Activated CD4-positive, alpha-beta memory T cell treated with anti-CD3 and anti-CD28 coated beads for 36 hours (primary cell): ENCODE measurements around the gene NTMT1. TPM values are rescaled to one million over a fixed set of nuclear protein-coding genes. Genes with fewer than 3 reads are reported as not detected.

Source experiments
- CTCF ChIA-PET: fragments of 350-600 bp; sonication (Branson Sonifier 250); formaldehyde crosslinking; loops from one replicate; lab custom pipeline; 2021; ENCODE audit warnings: antibody characterized with exemption, inconsistent platforms; lab: Charles Lee
- POLR2A ChIA-PET: fragments of 350-600 bp; sonication (Branson Sonifier 250); formaldehyde crosslinking; loops from one replicate; lab custom pipeline; 2021; ENCODE audit warnings: antibody characterized with exemption; lab: Charles Lee
- DNase-seq: peaks from one replicate; pipeline ENCODE4 v3.0.0-alpha.2; 2020
- H3K27ac Mint-ChIP-seq: one replicate; pipeline ENCODE4 v1.8.0; 2021; ENCODE audit warnings: mixed read lengths
- H3K27me3 Mint-ChIP-seq: one replicate; pipeline ENCODE4 v1.8.0; 2021; ENCODE audit warnings: mixed read lengths
- H3K36me3 Mint-ChIP-seq: one replicate; pipeline ENCODE4 v1.8.0; 2021; ENCODE audit warnings: mixed read lengths
- H3K4me1 Mint-ChIP-seq: one replicate; pipeline ENCODE4 v1.8.0; 2021; ENCODE audit warnings: low read depth, mixed read lengths
- H3K4me3 Mint-ChIP-seq: one replicate; pipeline ENCODE4 v1.8.0; 2021; ENCODE audit warnings: mild to moderate bottlenecking, mixed read lengths
- H3K9me3 Mint-ChIP-seq: one replicate; pipeline ENCODE4 v1.8.0; 2021; ENCODE audit warnings: mixed read lengths
- intact Hi-C: fragments of 100-400 bp; cut with micrococcal nuclease; formaldehyde crosslinking; loops from one replicate; pipeline ENCODE4 v1.15.1; 2023
- total RNA-seq, 2 experiments: library from RNA; stranded (reverse); gene quantifications; one replicate each; pipeline ENCODE4 v1.2.3, GENCODE V29; 2021

Gene NTMT1
- total RNA-seq, 2 experiments from 2014 or later, result 59.9 to 64.6 TPM

- no peak for DNase-seq
- Mint-ChIP-seq H3K27ac (no peak overlapping the region), H3K36me3 (no peaks in the 10 kb centered on the region), H3K4me1 (peaks cover 17% of the 10 kb centered on the region), H3K4me3 (peak overlapping the region; percentile 23), H3K27me3 (peaks cover 2% of the 10 kb centered on the region), H3K9me3 (no peaks in the 10 kb centered on the region)
- ChIA-PET CTCF (interaction anchor here (1.6 to 3.3 kb wide), 3 partner anchors 8 to 459 kb away, joined by 3 to 8 read pairs (median 7); no protein-coding TSS in a partner anchor), POLR2A (interaction anchor here (3.3 kb wide), 1 partner anchor 14 kb away, joined by 12 read pairs; no protein-coding TSS in a partner anchor)
- intact Hi-C loops, result no loop called here
These were observed 27.8 kb upstream of the NTMT1 start for GRCh38 chr9:129598089-129598596.

- no peak overlapping the region for H3K4me3 Mint-ChIP-seq
- H3K36me3 Mint-ChIP-seq, result no peaks in the 10 kb centered on the region
- intact Hi-C loops, result loop anchor here (10.0 kb wide), 1 partner anchor 216 kb away; no protein-coding TSS in a partner anchor
- H3K9me3 Mint-ChIP-seq, result no peaks in the 10 kb centered on the region
- ChIA-PET POLR2A (no interaction called here), CTCF (no interaction called here)
- peaks cover 24% of the 10 kb centered on the region for H3K4me1 Mint-ChIP-seq
- DNase-seq, result no peak
- peaks cover 2% of the 10 kb centered on the region for H3K27me3 Mint-ChIP-seq
- no peak overlapping the region for H3K27ac Mint-ChIP-seq
These were observed 24.8 kb upstream of the NTMT1 start for GRCh38 chr9:129601082-129601674.

- peak; percentile 49 for DNase-seq
- Mint-ChIP-seq H3K27ac (no peak overlapping the region), H3K27me3 (peaks cover 2% of the 10 kb centered on the region), H3K4me1 (peaks cover 29% of the 10 kb centered on the region), H3K9me3 (no peaks in the 10 kb centered on the region), H3K4me3 (no peak overlapping the region), H3K36me3 (no peaks in the 10 kb centered on the region)
- intact Hi-C loops, result loop anchor here (10.0 kb wide), 1 partner anchor 218 kb away; no protein-coding TSS in a partner anchor
- CTCF ChIA-PET, result interaction anchor here (1.7 kb wide), 1 partner anchor 471 kb away, joined by 3 read pairs; no protein-coding TSS in a partner anchor
- POLR2A ChIA-PET, result interaction anchor here (0.6 kb wide), 1 partner anchor 23 kb away, joined by 3 read pairs; no protein-coding TSS in a partner anchor
These were observed 23.2 kb upstream of the NTMT1 start for GRCh38 chr9:129602598-129603415.

GRCh38 chr9:129604056-129604765, 21.8 kb upstream of the NTMT1 start:
- Mint-ChIP-seq H3K27me3 (no peaks in the 10 kb centered on the region), H3K9me3 (no peaks in the 10 kb centered on the region), H3K4me1 (peaks cover 29% of the 10 kb centered on the region), H3K27ac (no peak overlapping the region), H3K4me3 (no peak overlapping the region), H3K36me3 (no peaks in the 10 kb centered on the region)
- ChIA-PET POLR2A (no interaction called here), CTCF (interaction anchor here (1.1 to 1.7 kb wide), 2 partner anchors 461 to 472 kb away, joined by 3 to 6 read pairs; no protein-coding TSS in a partner anchor)
- DNase-seq, result no peak
- intact Hi-C loops, result loop anchor here (10.0 kb wide), 1 partner anchor 219 kb away; no protein-coding TSS in a partner anchor

GRCh38 chr9:129604766-129605163, 21.2 kb upstream of the NTMT1 start:
- intact Hi-C loops, result loop anchor here (5.0 to 10.0 kb wide), 2 partner anchors 107 to 220 kb away; no protein-coding TSS in a partner anchor
- ChIA-PET POLR2A (no interaction called here), CTCF (interaction anchor here (1.1 to 1.7 kb wide), 2 partner anchors 462 to 473 kb away, joined by 3 to 6 read pairs; no protein-coding TSS in a partner anchor)
- Mint-ChIP-seq H3K27me3 (no peaks in the 10 kb centered on the region), H3K4me3 (no peak overlapping the region), H3K36me3 (no peaks in the 10 kb centered on the region), H3K27ac (no peak overlapping the region), H3K9me3 (no peaks in the 10 kb centered on the region), H3K4me1 (peaks cover 32% of the 10 kb centered on the region)
- DNase-seq, result no peak

- Mint-ChIP-seq H3K27ac (no peak overlapping the region), H3K36me3 (no peaks in the 10 kb centered on the region), H3K27me3 (no peaks in the 10 kb centered on the region), H3K4me1 (peaks cover 40% of the 10 kb centered on the region), H3K9me3 (no peaks in the 10 kb centered on the region), H3K4me3 (no peak overlapping the region)
- intact Hi-C loops, result loop anchor here (5.0 to 10.0 kb wide), 2 partner anchors 109 to 222 kb away; no protein-coding TSS in a partner anchor
- DNase-seq, result no peak
- ChIA-PET POLR2A (interaction anchor here (0.8 to 1.1 kb wide), 2 partner anchors 19 to 466 kb away, joined by 3 to 4 read pairs; no protein-coding TSS in a partner anchor), CTCF (interaction anchor here (0.6 to 2.6 kb wide), 11 partner anchors 9 to 476 kb away, joined by 3 to 16 read pairs (median 3); no protein-coding TSS in a partner anchor)
These were observed 19.6 kb upstream of the NTMT1 start for GRCh38 chr9:129606161-129607026.

GRCh38 chr9:129607027-129607387, 19.0 kb upstream of the NTMT1 start:
- Mint-ChIP-seq H3K27me3 (no peaks in the 10 kb centered on the region), H3K27ac (no peak overlapping the region), H3K9me3 (no peaks in the 10 kb centered on the region), H3K4me3 (no peak overlapping the region), H3K4me1 (peaks cover 42% of the 10 kb centered on the region), H3K36me3 (no peaks in the 10 kb centered on the region)
- CTCF ChIA-PET, result interaction anchor here (0.6 to 2.6 kb wide), 7 partner anchors 9 to 477 kb away, joined by 3 to 16 read pairs (median 4); no protein-coding TSS in a partner anchor
- no peak for DNase-seq
- POLR2A ChIA-PET, result no interaction called here
- intact Hi-C loops, result loop anchor here (5.0 to 10.0 kb wide), 2 partner anchors 110 to 222 kb away; no protein-coding TSS in a partner anchor

- no peak for DNase-seq
- CTCF ChIA-PET, result interaction anchor here (0.6 to 2.1 kb wide), 10 partner anchors 16 to 477 kb away, joined by 3 to 11 read pairs (median 8); partner anchors contain the start of gene IER5L
- Mint-ChIP-seq H3K36me3 (no peaks in the 10 kb centered on the region), H3K4me3 (no peak overlapping the region), H3K27me3 (peaks cover 2% of the 10 kb centered on the region), H3K4me1 (peaks cover 37% of the 10 kb centered on the region), H3K27ac (peak overlapping the region; percentile 28), H3K9me3 (no peaks in the 10 kb centered on the region)
- POLR2A ChIA-PET, result interaction anchor here (1.0 to 2.0 kb wide), 4 partner anchors 12 to 470 kb away, joined by 3 to 5 read pairs (median 4); partner anchors contain the start of gene IER5L
- intact Hi-C loops, result loop anchor here (5.0 to 10.0 kb wide), 2 partner anchors 112 to 224 kb away; no protein-coding TSS in a partner anchor
These were observed 17.1 kb upstream of the NTMT1 start for GRCh38 chr9:129608561-129609481.

- Mint-ChIP-seq H3K4me1 (peaks cover 34% of the 10 kb centered on the region), H3K27me3 (peaks cover 2% of the 10 kb centered on the region), H3K27ac (peak overlapping the region; percentile 42), H3K9me3 (no peaks in the 10 kb centered on the region), H3K4me3 (peak overlapping the region; percentile 71), H3K36me3 (no peaks in the 10 kb centered on the region)
- POLR2A ChIA-PET, result interaction anchor here (1.1 to 2.0 kb wide), 3 partner anchors 13 to 471 kb away, joined by 3 to 5 read pairs (median 3); partner anchors contain the start of gene IER5L
- intact Hi-C loops, result loop anchor here (2.0 to 10.0 kb wide), 6 partner anchors 112 to 479 kb away; no protein-coding TSS in a partner anchor
- DNase-seq, result peak; percentile 56
- CTCF ChIA-PET, result interaction anchor here (0.9 to 2.1 kb wide), 8 partner anchors 15 to 478 kb away, joined by 3 to 11 read pairs (median 8); partner anchors contain the start of gene IER5L
These were observed 16.3 kb upstream of the NTMT1 start for GRCh38 chr9:129609486-129610212.
